ENCODE measurements around the gene CDH13. TPM values are rescaled to one million over a fixed set of nuclear protein-coding genes. Genes with fewer than 3 reads are reported as not detected.

The CDH13 gene
- total RNA-seq, 2 experiments from 2014 or later, result not detected

DNA sequence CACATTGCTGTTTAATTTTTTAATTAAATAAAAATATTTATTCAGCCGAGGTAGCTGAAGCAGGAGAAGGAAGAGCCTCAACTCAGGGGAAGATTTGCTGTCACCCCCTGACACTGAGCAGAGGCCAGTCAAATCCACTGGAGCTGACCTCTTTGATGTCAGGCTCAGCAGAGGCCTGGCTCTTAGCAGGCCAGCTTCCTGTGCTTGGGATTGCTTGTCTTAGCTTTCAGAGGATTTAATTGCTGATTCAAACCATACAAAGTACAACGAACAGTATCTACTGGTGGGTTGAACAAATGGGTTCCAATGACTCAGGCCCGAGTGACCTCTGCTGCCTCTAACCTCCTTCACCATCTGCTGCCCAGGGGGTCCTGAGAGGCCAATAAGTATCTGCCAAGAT is 764.0 kb downstream of the CDH13 start:
- ATAC-seq (no peak), DNase-seq (no peak)
- no peak overlapping the region for H3K4me3 Mint-ChIP-seq
- POLR2A ChIA-PET, result no interaction called here
- peaks cover 7% of the 10 kb centered on the region for H3K9me3 Mint-ChIP-seq (ENCODE audit: low read depth)
- CTCF ChIA-PET, result no interaction called here
- intact Hi-C loops (cut with DNase I, micrococcal nuclease), result no loop called here
- H3K36me3 Mint-ChIP-seq (ENCODE audit: low read depth), result no peaks in the 10 kb centered on the region
- no peaks in the 10 kb centered on the region for H3K27me3 Mint-ChIP-seq
- H3K4me1 Mint-ChIP-seq, result no peaks in the 10 kb centered on the region
- H3K27ac Mint-ChIP-seq, result no peak overlapping the region

DNA sequence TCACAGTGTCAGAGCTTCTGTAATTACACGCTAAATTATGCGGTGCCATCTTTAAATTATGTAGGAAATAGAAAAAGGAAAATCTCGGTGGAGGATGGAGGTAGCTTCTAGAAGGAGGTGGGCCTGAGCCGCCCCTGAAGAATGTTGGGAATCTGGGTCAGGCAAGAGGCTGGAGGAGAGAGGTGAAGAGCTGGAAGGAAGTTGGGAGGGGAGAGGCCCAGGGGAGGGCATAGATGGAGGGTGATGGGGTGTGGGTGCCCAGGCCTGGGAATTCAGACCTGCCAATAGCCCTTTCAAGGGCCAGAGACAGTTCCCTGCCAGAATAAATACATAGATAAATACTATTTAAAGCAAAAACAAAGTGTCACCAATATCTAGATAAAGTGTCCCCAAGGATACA is 766.0 kb downstream of the CDH13 start:
- no peaks in the 10 kb centered on the region for H3K36me3 Mint-ChIP-seq (ENCODE audit: low read depth)
- CTCF ChIA-PET, result no interaction called here
- H3K4me3 Mint-ChIP-seq, result no peak overlapping the region
- DNase-seq (no peak), ATAC-seq (no peak)
- H3K9me3 Mint-ChIP-seq (ENCODE audit: low read depth), result peaks cover 9% of the 10 kb centered on the region
- H3K27me3 Mint-ChIP-seq, result no peaks in the 10 kb centered on the region
- intact Hi-C loops (cut with DNase I, micrococcal nuclease), result no loop called here
- no peak overlapping the region for H3K27ac Mint-ChIP-seq
- no peaks in the 10 kb centered on the region for H3K4me1 Mint-ChIP-seq
- POLR2A ChIA-PET, result no interaction called here

DNA sequence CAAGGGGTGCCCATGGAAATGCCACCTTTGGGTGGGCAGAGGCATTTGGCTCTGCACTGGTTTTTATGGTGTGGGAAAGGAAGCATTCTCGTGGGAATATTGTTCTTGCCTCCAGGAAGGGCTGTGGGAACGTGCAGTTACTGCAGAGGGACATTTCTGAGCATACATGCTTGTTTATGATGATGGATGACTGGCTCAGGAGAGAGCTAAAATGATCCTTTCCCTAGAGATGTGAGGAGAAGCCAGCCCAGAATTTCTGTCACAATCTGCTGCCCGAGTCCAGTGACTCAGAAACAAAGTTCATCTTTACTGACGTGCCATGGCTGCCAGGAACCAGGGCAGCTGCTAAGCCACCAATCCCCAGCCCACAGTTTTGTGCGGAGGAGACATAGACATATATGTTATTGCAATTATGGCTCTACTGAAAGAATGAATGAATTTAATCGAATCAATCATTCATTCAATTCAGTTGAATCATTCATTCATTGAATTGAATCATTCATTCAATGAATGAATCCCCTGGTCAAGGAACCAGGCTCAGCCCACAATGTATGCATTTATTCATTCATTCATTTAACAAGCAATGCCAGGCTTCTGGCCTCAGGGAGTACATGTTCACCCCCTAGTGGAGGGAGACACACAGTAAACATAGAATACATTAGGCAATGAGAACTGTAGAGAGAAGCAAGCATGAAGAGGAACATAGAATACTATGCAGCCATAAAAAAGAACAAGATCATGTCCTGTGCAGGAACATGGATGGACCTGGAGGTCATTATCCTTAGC is 766.6 kb downstream of the CDH13 start:
- CTCF ChIA-PET, result no interaction called here

DNA sequence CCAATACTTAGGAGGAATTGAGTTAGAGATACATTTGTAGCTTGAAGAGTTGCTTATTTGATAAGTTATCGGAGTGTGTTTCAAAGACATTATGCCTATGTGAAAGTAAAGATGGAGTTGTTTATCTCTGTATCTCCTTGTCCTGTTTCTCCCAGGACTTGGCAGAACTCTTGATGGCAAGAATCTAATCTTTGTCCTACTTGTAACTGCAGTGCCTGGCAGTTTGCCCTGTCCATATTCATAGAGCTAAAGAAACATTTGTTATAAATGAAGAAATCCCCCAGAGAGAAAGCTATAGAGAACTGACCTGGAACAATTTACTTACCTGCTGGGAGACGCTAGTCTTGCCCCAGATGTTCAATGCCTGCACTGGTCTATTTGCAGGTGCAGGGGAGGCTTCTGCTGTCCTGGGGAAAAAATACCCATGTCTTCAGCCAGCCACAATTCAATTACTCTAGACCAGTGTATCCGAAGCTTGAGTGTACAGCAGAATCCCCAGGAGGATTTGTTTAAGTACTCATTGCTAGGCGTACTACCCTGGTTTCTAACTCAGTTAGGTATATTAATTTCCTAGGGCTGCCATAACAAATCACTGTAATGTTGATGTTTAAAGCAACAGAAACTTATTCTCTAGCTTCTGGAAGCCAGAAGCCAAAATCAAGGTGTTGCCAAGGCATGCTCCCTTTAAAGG is 771.0 kb downstream of the CDH13 start:
- ATAC-seq, result no peak
- Mint-ChIP-seq H3K36me3 (ENCODE audit: low read depth) (no peaks in the 10 kb centered on the region), H3K27ac (no peak overlapping the region), H3K4me3 (no peak overlapping the region), H3K4me1 (no peaks in the 10 kb centered on the region), H3K9me3 (ENCODE audit: low read depth) (peaks cover 5% of the 10 kb centered on the region), H3K27me3 (no peaks in the 10 kb centered on the region)
- intact Hi-C loops (cut with DNase I, micrococcal nuclease), result no loop called here
- CTCF ChIA-PET, result interaction anchor here (0.7 kb wide), 1 partner anchor 78 kb away, joined by 3 read pairs; no protein-coding TSS in a partner anchor
- DNase-seq, result no peak
- POLR2A ChIA-PET, result no interaction called here

More for the DNA sequence above, 766.6 kb downstream of the CDH13 start:
- DNase-seq (no peak), ATAC-seq (no peak)
- Mint-ChIP-seq H3K27ac (no peak overlapping the region), H3K9me3 (ENCODE audit: low read depth) (peaks cover 9% of the 10 kb centered on the region), H3K4me1 (no peaks in the 10 kb centered on the region), H3K36me3 (ENCODE audit: low read depth) (no peaks in the 10 kb centered on the region), H3K27me3 (no peaks in the 10 kb centered on the region), H3K4me3 (no peak overlapping the region)
- POLR2A ChIA-PET, result no interaction called here
- intact Hi-C loops (cut with DNase I, micrococcal nuclease), result no loop called here

DNA sequence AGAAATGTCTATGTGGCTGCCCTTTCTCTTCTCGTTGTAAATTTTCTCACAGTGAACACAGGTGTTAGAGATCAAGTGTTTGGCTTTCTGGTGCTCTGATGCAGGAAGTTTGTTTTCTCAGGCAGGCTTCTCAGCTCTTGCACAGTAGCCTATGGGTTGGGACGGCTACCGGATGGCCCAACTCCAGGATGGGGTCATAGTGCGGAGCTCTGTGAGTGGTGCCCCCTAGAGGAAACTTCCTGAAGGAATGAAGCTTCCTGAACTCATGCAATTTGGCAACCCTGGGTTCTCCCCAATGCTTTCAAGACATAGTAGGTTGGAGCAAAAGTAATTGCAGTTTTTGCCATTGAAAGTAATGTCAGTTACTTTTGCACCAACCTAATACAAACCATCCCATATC is 773.5 kb downstream of the CDH13 start:
- CTCF ChIA-PET, result no interaction called here
- Mint-ChIP-seq H3K4me1 (no peaks in the 10 kb centered on the region), H3K4me3 (no peak overlapping the region), H3K9me3 (ENCODE audit: low read depth) (peaks cover 2% of the 10 kb centered on the region), H3K36me3 (ENCODE audit: low read depth) (no peaks in the 10 kb centered on the region), H3K27me3 (no peaks in the 10 kb centered on the region), H3K27ac (no peak overlapping the region)
- POLR2A ChIA-PET, result no interaction called here
- no peak for ATAC-seq
- intact Hi-C loops (cut with DNase I, micrococcal nuclease), result no loop called here
- no peak for DNase-seq

DNA sequence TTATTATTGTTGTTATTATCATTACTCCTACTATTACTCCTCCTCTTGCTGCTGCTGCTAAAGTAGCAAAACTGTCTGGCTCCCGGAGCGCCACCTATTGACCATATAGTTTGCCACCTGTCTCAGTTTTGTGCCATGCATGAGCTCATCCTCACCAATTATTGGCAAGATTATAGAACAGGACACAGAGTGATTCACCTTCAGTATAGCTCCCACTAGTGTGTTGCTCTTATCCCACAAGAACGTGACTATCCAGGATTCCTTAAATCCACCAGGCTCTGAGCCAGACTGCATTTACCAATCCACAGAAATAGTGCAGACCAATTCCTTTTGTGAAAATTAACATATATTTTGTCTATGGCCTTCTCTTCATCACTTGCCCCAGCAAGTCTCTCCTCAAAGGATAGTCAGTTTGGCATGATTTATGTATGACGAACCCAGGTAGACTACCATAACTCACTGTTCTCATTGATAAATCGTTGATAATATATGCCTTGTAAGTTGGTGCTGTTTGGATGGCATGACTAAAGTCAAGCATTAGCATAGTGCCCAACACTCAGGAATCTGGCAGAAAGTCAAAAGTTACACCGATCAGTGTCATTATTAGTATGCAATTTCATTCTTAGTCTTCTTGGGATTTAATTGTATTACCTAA is 775.5 kb downstream of the CDH13 start:
- no peak overlapping the region for H3K27ac Mint-ChIP-seq
- H3K36me3 Mint-ChIP-seq (ENCODE audit: low read depth), result no peaks in the 10 kb centered on the region
- ATAC-seq (no peak), DNase-seq (no peak)
- intact Hi-C loops (cut with DNase I, micrococcal nuclease), result no loop called here
- ChIA-PET CTCF (interaction anchor here (0.5 to 1.4 kb wide), 2 partner anchors 43 to 48 kb away, joined by 3 read pairs; no protein-coding TSS in a partner anchor), POLR2A (no interaction called here)
- H3K4me3 Mint-ChIP-seq, result no peak overlapping the region
- no peaks in the 10 kb centered on the region for H3K9me3 Mint-ChIP-seq (ENCODE audit: low read depth)
- no peaks in the 10 kb centered on the region for H3K27me3 Mint-ChIP-seq
- H3K4me1 Mint-ChIP-seq, result no peaks in the 10 kb centered on the region

DNA sequence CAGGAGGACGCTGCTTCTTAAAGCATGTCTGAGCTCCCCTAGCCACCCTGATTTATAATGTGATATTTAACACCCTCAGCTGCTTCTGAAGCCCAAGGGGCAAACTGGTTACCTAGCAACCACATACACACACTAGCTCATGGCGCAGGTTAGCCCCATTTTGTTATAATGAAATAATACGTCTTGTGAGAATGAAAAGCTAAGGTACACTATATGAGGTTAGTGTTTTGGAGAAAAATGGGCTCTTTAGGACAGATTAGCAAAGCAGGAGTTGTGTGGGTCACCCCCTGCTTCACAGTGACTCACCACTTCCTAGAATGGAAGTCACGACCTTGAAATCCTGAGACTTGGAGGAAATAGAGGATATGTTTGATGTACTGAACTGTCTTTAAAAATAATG is 776.2 kb downstream of the CDH13 start:
- H3K9me3 Mint-ChIP-seq (ENCODE audit: low read depth), result no peaks in the 10 kb centered on the region
- H3K36me3 Mint-ChIP-seq (ENCODE audit: low read depth), result no peaks in the 10 kb centered on the region
- intact Hi-C loops (cut with DNase I, micrococcal nuclease), result no loop called here
- ATAC-seq (no peak), DNase-seq (no peak)
- CTCF ChIA-PET, result interaction anchor here (0.5 kb wide), 1 partner anchor 42 kb away, joined by 3 read pairs; no protein-coding TSS in a partner anchor
- H3K4me3 Mint-ChIP-seq, result no peak overlapping the region
- POLR2A ChIA-PET, result no interaction called here
- no peaks in the 10 kb centered on the region for H3K27me3 Mint-ChIP-seq
- H3K4me1 Mint-ChIP-seq, result no peaks in the 10 kb centered on the region
- no peak overlapping the region for H3K27ac Mint-ChIP-seq

DNA sequence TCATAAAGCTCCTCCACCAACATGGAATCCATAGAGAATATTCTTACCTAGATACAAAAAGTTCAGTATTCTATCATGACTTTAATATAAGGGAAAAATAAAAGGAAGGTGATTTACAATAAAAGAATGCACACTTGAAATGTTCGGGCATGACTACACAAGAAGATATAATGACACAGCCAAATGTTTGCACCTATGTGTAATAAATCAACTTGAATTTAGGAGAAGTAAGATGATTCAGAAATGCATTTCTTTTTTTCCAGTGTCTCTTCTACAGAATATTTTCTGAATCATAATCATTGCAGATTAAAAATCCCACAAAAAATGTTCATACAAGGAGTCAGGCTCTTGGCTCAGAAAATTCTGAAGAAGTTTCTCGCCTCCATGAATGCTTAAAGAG is 777.0 kb downstream of the CDH13 start:
- H3K4me3 Mint-ChIP-seq, result no peak overlapping the region
- ChIA-PET POLR2A (no interaction called here), CTCF (no interaction called here)
- H3K9me3 Mint-ChIP-seq (ENCODE audit: low read depth), result no peaks in the 10 kb centered on the region
- no peaks in the 10 kb centered on the region for H3K27me3 Mint-ChIP-seq
- H3K36me3 Mint-ChIP-seq (ENCODE audit: low read depth), result no peaks in the 10 kb centered on the region
- no peak overlapping the region for H3K27ac Mint-ChIP-seq
- intact Hi-C loops (cut with DNase I, micrococcal nuclease), result no loop called here
- no peak for DNase-seq
- no peak for ATAC-seq
- H3K4me1 Mint-ChIP-seq, result no peaks in the 10 kb centered on the region

DNA sequence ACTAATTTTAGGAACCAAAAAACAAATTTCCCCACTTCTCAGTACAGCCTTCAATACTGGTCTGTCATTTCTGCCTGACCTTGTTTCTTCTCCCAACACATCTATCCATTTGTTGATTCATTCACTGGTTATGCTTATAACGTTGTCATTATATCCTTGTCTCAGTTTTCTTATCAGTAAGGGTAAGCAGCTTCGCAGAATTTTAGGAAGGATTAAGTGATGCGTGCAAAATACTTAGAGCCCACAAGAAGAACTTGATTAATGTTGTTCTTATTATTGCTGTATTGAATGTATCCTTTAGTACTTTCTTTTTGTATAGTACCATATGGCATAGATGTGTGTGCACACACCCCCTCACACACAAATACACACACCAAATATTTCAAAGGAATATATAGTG is 777.5 kb downstream of the CDH13 start:
- intact Hi-C loops (cut with DNase I, micrococcal nuclease), result no loop called here
- no peaks in the 10 kb centered on the region for H3K9me3 Mint-ChIP-seq (ENCODE audit: low read depth)
- no peak overlapping the region for H3K27ac Mint-ChIP-seq
- H3K27me3 Mint-ChIP-seq, result no peaks in the 10 kb centered on the region
- no peaks in the 10 kb centered on the region for H3K36me3 Mint-ChIP-seq (ENCODE audit: low read depth)
- H3K4me1 Mint-ChIP-seq, result no peaks in the 10 kb centered on the region
- POLR2A ChIA-PET, result no interaction called here
- no peak overlapping the region for H3K4me3 Mint-ChIP-seq
- DNase-seq (no peak), ATAC-seq (no peak)
- CTCF ChIA-PET, result no interaction called here

DNA sequence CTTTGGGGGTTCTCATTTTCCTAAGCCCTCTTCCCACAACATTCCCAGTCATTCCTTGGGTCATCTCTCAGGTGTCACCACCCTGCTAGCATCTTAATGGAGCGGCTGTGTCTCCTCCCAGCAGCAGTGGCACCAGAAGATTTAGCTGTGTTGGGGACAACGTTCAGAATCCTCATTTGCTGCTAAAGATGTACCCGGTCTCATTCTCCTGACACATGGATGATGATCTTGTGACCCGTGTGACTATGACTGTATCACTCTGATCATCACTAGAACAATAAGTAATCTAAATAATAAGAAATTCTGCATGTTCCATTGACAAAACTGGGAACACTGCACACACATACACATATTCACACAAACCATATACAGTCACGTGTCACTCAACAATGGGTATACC is 781.2 kb downstream of the CDH13 start:
- no peaks in the 10 kb centered on the region for H3K27me3 Mint-ChIP-seq
- CTCF ChIA-PET, result no interaction called here
- H3K27ac Mint-ChIP-seq, result no peak overlapping the region
- DNase-seq, result no peak
- no peak for ATAC-seq
- POLR2A ChIA-PET, result no interaction called here
- intact Hi-C loops (cut with DNase I, micrococcal nuclease), result no loop called here
- no peak overlapping the region for H3K4me3 Mint-ChIP-seq
- H3K4me1 Mint-ChIP-seq, result no peaks in the 10 kb centered on the region
- H3K9me3 Mint-ChIP-seq (ENCODE audit: low read depth), result no peaks in the 10 kb centered on the region
- no peaks in the 10 kb centered on the region for H3K36me3 Mint-ChIP-seq (ENCODE audit: low read depth)

DNA sequence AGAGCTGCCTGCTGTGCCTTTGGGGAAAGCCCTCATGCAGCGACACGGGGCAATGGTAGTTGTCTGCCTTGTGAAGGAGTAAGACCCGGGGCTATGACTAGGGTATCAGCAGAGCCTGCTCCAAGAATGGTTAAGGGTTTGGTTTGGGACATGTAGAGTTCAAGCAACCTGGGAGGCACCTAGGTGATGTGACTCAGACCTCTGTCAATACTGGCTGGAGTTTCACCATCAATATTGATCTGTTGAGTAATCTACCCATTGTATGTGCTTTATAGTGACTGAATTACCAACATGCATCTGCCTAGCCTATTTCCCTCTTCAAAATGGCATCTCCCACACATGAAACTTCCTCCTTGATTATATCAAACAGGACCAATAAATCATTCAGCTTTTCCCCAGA is 782.6 kb downstream of the CDH13 start:
- Mint-ChIP-seq H3K36me3 (ENCODE audit: low read depth) (no peaks in the 10 kb centered on the region), H3K27ac (no peak overlapping the region), H3K4me3 (no peak overlapping the region), H3K27me3 (no peaks in the 10 kb centered on the region), H3K4me1 (no peaks in the 10 kb centered on the region), H3K9me3 (ENCODE audit: low read depth) (no peaks in the 10 kb centered on the region)
- ChIA-PET POLR2A (no interaction called here), CTCF (no interaction called here)
- ATAC-seq (no peak), DNase-seq (no peak)
- intact Hi-C loops (cut with DNase I, micrococcal nuclease), result no loop called here

DNA sequence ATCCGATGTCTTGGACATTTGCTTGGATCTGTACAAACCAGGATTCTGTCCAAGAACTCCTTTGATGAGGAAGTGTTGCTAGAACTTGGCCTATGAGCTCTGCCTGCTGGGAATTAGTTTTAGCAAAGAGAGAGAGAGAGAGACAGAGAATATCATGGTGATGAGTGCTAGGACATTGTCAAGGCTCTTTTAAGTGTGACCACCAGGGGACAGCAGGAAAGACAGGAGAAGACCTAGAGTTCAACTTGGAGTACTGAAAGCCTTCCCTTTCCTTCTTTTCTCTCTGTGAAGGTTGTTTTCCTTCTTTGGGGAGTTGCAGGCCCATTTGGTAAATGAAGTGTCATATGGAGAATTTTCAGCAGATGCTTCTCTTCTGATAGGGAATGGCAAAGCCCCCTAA is 791.8 kb downstream of the CDH13 start:
- no peaks in the 10 kb centered on the region for H3K27me3 Mint-ChIP-seq
- no peak overlapping the region for H3K4me3 Mint-ChIP-seq
- intact Hi-C loops (cut with DNase I, micrococcal nuclease), result no loop called here
- ChIA-PET CTCF (no interaction called here), POLR2A (no interaction called here)
- H3K4me1 Mint-ChIP-seq, result no peaks in the 10 kb centered on the region
- no peaks in the 10 kb centered on the region for H3K9me3 Mint-ChIP-seq (ENCODE audit: low read depth)
- ATAC-seq (no peak), DNase-seq (no peak)
- H3K27ac Mint-ChIP-seq, result no peak overlapping the region
- no peaks in the 10 kb centered on the region for H3K36me3 Mint-ChIP-seq (ENCODE audit: low read depth)
